DMS79 (cell line): ENCODE data around the gene ALOX15.
"Not testable (repeated sequence)": the region's sequence is repeated elsewhere in the genome, so short reads cannot be mapped to it uniquely, and the experiment has no call there.

Source experiments
- DNase-seq: peaks from one replicate; lab custom pipeline; 2025; lab: John Stamatoyannopoulos, UW

The ALOX15 gene

DNA sequence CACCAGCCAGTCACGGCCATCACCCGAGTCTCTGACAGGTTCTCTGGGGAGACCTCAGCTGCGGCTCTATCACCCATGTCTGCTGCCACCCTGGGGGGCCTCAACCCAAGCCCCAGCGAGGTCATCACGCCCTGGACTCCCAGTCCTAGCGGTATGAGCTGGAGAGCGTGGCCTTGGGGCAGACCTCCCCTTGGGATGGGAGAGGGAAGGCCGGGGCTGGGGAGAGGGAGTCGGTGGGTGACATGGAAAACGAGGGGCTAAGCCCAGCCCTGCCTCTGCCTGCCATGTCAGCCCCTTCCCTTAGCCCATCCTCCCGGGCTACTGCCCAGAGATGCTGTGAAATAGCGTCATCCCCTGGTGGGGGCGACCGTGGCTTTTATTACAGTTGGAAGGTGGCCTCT, 48.5 kb downstream of the ALOX15 start:
- no peak for DNase-seq

DNA sequence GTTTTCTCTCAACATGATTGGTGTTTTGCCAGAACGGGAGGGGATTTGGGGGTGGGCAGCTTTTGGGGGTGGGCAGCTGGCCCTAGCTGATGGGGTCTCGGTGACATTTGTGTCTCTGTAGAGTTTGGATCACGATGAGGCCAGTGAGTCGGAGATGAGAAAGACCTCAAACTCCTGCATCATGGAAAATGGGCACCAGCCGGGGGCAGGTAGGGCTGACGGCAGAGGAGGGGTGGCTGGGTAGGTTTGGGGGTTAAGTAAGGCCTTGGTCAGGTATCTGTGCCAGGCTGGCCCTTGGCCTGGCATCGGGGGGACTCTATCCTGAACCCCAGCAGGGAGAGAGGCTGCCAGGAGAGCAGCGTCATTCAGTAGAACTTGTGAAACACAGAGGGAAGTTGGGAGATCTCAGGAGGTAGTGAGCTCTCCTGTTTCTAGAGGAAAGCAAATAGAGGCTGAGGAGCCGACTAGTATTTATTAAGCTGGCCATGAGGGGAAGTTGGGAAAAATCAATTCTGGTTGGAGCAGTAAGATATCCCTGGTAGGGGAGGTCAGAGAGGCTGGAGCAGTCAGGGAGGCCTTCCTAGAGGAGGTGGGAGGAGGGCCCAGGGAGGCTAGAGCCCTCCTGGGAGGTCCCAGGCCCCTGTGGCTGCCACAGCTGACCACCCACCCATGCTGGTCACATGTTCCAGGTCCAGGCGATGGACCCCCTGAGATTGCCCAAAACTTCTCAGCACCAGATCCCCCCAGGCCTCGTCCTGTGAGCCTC, 49.1 kb downstream of the ALOX15 start:
- DNase-seq, result no peak

DNA sequence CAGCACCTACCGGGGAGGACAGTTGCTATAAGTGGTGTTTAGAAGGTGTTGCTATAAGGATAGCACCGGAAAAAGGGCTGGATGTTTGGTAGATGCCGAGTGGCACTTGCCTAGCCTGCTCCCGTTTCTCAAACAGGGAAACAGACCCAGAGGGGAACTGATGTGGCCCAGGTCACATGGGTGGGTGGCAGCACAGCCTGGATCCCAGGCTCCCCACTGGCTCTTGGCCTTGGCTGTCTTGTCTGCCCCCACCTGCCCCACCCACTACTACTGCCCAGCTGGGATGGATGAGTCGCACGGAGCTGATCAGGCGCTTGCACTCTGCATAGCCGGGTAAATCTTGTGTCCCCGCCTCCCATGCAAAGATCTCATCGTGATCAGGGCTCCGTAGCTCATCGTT, 49.9 kb downstream of the ALOX15 start:
- DNase-seq, result no peak

DNA sequence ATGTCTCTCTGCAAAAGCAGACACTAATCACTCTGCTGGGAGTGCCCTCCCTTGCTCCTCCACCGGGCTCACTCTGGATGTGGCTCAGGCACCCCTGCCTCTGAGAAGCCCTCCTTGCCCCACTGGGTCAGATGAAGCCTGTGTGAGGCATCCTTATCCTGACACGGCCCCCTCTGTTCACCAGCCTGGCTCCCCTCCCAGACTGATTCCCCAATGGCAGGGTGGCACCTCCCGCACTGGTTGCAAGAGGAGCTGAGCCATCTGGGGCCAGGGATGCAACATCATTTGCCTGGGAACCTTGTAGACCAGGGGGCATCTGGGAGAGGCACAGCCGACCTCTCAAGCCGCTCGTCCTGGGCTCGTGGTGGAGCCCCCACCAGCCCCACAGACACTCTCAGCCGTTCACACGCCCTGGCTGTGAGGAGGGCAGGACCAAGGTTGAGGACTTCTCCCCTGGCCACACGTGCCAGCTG, 50.5 kb downstream of the ALOX15 start:
- no peak for DNase-seq

DNA sequence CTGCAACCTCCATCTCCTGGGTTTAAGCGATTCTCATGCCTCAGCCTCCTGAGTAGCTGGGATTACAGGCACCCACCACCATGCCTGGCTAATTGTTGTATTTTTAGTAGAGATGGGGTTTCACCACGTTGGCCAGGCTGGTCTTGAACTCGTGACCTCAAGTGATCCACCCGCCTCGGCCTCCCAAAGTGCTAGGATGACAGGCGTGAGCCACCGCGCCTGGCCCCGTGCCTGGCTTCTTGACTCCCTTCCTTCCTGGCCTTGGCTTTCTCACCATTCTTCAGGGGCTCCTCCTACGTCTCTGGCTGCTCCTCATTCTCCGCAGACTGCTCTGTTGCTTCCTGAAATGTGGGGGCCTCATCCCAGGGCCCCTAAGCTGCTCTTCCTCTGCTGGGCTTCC, 51.4 kb downstream of the ALOX15 start:
- DNase-seq, result not testable (repeated sequence)

DNA sequence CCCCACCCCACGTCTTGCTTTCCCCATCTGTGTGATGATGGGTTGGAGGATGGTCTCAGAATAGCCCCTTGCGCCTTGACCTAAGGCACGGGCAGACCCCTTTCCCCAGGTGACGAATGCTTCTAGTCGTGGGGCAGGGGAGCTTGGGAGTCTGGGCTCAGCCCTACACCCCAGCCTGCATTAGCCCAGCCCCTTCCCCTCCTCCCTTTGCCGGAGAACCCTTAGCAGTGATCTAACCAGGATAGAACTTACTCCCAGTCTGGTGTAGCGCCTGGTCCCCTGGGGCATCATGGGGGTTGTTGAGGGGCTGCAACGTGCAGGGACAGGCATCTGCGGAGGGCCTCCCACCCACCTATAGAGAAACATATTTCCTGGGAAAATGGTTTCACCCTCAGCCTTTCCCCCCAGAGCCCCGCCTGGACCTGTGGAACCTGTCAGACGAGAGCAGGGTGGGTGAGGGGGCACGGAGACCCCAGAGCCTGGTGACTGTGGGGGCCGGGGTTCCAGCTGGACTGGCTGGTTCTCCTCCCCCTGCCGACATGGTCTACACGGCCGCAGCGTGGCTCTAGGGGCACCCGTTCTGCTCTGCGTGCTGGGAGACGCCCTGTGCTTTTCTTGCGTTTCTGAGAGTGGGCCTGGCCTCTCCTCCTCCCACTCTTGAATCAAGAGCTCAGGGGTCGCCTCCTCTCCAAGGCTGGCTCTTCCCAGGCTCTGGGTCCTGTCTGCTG, 52.4 kb downstream of the ALOX15 start:
- no peak for DNase-seq

DNA sequence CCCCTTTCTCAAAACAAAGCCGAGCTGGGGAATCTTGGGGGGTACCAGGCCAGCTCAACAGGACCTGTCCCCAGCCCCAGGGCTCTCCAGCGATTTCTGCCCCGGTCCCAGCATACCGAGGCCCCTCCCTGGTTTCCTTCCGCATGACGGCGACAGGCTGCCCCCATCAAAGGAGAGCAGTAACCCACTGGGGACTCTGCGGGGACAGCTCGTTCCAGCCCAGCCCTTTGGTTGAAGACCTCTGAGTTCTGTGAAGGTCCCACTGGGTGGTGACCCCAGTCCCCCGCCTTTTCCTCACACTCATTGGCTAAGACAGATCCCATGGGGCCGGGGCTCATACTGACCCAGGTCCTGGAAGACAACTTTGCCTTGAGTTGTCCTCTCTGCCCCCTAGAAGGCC, 53.1 kb downstream of the ALOX15 start:
- no peak for DNase-seq

DNA sequence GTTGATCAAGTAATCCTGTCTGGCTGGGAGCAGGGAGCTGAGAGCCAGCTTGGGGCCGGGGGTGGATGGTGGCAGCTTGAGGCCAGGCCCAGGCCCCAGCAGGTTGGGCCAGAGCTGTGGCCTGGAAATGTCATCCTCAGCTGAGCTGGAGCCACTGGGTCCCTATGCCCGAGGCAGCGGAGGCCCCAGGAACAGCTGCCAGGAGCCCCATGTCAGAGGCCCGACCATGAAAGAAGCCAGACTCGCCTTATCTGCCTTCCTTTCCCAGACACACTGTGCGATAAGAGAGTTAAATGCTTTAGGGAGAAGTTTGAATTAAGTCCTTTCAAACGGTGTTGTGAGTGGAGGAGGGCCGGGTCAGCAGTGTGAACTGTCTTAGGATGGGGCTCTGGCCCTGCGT, 53.7 kb downstream of the ALOX15 start:
- no peak for DNase-seq

DNA sequence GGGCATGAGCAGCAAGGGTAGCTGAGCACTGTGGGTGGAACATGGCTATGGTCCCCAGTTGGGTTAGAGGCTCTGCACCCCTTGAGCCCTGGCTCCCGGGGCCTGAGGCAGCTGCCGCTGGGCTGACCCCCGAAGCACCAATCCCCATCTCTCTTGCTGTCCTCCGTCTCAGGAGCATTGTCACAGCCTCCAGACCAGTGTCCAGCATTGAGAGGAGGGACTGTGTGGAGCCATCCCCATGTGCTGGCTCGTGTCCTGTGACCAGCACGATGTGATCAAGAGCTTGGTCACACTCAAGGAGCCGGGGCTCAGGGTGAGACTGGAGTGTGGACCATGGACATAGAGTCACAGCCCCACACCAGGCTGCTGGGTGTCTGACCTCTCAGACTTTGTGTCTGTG, 54.3 kb downstream of the ALOX15 start:
- DNase-seq, result no peak

DNA sequence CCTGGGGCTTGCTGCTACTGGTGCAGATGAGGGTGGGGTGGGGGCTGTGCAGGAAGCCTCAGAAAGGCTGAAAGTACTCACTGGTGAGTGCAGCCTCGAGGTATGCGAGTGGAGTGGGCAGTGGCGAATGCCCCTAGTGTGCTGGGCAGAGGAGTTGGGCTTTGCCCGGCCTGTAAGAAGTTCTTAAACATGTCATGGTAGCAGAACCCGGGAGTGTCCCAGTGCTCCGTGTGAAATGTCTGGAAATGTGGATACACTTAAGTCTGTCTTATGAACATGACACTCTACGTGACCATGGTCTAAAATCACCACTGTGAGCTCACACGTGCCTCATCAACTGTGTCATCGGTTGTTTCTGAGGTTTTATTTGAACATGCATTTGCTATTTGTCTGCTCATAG, 55.4 kb downstream of the ALOX15 start:
- no peak for DNase-seq

DNA sequence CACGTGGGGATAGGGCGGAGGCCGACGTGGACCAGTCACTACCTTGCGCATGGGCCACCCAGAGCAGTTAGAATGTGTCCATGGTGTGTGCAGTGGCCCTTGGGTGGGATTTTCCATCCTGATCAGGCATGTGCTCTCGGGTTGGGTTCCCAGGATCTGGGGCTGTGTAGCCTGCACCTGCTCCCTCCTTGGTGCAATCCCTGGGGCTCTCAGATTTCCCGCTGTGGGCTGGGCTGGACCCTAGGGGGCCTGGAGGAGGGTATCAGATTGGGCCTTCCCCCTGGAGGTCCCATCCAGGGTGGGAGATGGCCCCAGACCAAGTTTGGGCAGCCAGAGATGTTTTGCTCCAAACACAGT, 55.9 kb downstream of the ALOX15 start:
- no peak for DNase-seq

DNA sequence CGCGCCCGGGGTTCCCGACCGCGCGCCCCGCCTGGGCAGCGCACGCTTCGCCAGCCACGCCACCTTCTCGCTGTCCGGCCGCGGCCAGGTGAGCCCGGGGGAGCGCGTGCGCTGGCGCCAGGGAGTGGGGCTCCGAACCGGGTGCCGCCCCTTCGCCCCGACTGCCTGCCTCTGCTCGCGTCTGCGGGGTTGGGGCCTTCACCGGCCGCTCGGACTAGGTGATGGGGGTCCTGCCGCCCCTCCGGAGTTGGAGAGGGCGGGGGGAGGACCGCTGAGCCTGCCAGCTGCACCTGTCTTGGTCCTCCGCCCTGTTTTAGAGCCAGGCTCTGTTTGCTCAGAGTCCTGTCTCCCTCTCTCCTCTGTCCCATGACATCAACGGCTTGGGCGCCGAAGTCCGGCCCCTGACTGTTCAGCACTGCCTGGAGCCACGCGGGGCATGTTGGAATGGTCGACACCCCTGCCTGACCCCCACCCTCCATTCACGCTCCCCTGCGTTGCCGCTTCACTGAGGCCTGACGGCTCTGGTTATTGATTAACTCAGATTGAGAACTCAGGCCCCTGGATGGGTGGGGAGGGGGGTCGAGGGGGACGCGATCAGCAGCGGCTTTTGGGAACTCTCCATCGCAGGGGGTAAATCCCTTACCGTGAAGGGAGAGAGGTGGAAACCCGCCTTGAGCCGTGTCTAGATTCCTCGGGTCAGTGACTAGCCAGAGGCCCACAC, 56.4 kb downstream of the ALOX15 start:
- no peak for DNase-seq

DNA sequence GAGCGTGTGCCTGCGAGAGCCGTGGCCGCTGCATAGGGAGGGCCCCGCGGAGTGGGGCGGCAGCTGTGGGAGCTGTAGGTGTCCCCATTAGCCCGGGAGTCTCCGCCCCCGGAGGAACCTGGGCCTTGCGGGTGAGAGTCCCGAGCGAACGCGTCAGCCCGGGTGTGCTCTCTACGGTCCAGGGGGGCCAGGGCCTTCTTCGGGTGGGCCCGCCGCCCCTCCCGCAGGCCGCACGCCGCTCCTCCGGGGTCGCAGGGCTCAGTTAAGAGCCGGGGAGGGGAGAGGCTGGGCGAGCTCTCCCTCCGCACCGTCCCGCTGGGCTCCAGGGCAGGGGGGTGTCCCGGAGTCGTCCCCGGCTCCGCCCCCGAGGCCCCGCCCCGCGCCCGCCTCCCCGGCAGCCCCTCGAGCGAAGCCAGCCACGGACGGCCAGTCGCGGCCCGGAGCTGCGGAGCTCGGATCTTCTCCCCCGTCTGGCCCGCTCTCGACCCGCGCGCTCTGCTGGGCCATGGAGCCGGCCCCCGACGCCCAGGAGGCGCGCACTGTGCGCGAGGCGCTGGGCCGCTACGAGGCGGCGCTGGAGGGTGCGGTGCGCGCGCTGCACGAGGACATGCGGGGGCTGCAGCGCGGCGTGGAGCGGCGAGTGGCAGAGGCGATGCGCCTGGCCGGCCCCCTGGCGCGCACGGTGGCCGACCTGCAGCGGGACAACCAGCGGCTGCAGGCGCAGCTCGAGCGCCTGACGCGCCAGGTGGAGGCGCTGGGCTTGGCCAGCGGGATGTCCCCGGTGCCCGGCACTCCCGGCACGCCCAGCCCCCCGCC, 57.2 kb downstream of the ALOX15 start, which contains the start of gene SMTNL2:
Gene SMTNL2, plus strand, starts transcription at position 429 of the 816 bp plus-strand sequence. Its CDS starts 77 bp downstream, at position 506.
- no peak for DNase-seq

DNA sequence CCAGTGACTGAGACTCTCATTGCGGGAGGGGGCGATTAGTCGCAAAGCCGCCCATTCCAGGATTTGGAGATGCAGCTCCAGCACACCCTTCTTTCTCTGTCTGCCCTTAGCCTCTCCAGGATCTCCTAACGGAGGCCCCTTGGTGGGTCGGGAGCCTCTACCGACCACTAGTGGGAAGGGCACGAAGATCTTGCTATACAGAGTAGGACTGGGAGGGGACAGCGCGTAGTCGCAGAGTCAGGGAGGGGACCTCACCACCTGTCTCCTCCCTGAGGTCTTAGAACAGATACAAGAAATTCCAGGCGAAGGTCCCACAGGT, 57.7 kb downstream of the ALOX15 start:
- DNase-seq, result no peak

DNA sequence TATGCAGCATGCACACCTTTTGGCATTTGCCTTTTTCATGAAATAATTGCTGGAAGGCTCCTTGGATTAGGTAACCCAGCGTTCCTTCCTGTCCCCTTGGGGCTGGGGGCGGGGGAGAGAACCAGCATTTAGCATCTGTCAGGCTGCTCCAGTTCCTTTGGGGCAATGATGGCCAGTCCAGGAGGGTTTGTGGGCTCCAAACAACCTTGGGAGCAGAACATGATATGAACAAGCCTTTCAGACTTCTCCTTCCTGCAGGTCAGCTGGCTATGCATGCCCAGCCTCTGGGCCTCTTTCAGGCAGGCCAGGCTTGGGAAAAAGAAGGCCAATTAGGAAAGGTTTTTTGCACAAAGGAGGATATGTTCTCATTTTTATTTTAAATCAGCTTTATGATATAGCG, 58.3 kb downstream of the ALOX15 start:
- DNase-seq, result no peak

DNA sequence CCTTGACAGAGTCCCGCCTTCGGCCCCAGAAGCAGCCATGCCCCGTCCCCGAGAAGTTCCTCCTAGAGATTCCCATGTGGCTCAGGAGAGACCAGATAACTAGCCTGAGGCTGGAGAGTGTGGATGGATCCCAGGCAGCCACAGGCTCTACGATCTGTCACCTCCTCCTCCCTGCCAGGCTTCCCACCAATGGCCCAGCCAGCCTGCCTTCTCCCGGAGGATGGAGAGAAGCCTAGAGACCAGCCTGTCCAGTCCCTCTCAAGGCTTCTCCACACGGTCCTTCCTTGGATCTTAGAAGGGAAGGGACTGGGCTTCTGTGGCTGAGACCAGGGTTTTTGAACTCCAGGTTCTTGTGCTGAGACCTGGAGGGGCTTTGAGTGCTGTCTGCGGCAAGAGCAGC, 58.8 kb downstream of the ALOX15 start:
- DNase-seq, result no peak

DNA sequence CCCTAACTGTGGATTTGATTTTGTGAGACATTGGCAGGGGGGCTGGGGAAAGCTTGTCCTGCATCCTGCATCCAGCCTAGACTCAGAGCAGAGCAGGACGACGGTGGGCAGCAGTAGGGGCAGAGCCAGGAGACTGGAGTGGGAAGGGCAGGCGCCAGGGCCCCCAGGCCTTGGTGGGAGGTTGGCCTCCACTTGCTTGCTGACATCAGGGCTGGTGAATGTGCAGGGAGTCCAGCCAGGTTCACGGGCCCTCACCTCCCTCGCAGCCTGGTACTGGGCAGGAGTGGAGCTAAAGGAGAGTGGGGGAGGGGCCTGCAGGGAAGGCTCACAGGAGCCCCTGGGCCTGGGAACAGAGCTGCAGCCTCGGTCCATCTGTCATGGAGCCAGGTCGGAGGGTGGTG, 59.4 kb downstream of the ALOX15 start:
- no peak for DNase-seq
